ENCODE measurements around the gene ALCAM. TPM values are rescaled to one million over a fixed set of nuclear protein-coding genes. Genes with fewer than 3 reads are reported as not detected.

ALCAM gene
- total RNA-seq, 1 donor, result 19.9 TPM

GRCh38 chr3:105423397-105423796 lies 56.7 kb downstream of the ALCAM start:
- DNase-seq (ENCODE audit: low read depth in 2 of 3, low spot score in 2 of 3), result no peak

- no peak for DNase-seq (ENCODE audit: low read depth in 2 of 3, low spot score in 2 of 3)
These were observed 57.9 kb downstream of the ALCAM start for GRCh38 chr3:105424412-105425152.

GRCh38 chr3:105425153-105425502 lies 58.4 kb downstream of the ALCAM start:
- no peak for DNase-seq (ENCODE audit: low read depth in 2 of 3, low spot score in 2 of 3)

GRCh38 chr3:105427332-105427731 lies 60.6 kb downstream of the ALCAM start:
- no peak for DNase-seq (ENCODE audit: low read depth in 2 of 3, low spot score in 2 of 3)

- DNase-seq (ENCODE audit: low read depth in 2 of 3, low spot score in 2 of 3), result no peak
These were observed 62.5 kb downstream of the ALCAM start for GRCh38 chr3:105429034-105429762.

GRCh38 chr3:105430455-105430854 lies 63.7 kb downstream of the ALCAM start:
- peak in 2 of 3 donors; percentile 30 to 63 for DNase-seq (ENCODE audit: low read depth in 2 of 3, low spot score in 2 of 3)

GRCh38 chr3:105431200-105431599 lies 64.5 kb downstream of the ALCAM start:
- DNase-seq (ENCODE audit: low read depth in 2 of 3, low spot score in 2 of 3), result no peak

GRCh38 chr3:105435277-105435676 lies 68.6 kb downstream of the ALCAM start:
- DNase-seq (ENCODE audit: low read depth in 2 of 3, low spot score in 2 of 3), result no peak

GRCh38 chr3:105436687-105437086 lies 70.0 kb downstream of the ALCAM start:
- DNase-seq (ENCODE audit: low read depth in 2 of 3, low spot score in 2 of 3), result no peak

GRCh38 chr3:105440113-105440512 lies 73.4 kb downstream of the ALCAM start:
- no peak for DNase-seq (ENCODE audit: low read depth in 2 of 3, low spot score in 2 of 3)

- DNase-seq (ENCODE audit: low read depth in 2 of 3, low spot score in 2 of 3), result no peak
These were observed 78.0 kb downstream of the ALCAM start for GRCh38 chr3:105444725-105445124.

GRCh38 chr3:105448338-105448982 lies 81.8 kb downstream of the ALCAM start:
- DNase-seq (ENCODE audit: low read depth in 2 of 3, low spot score in 2 of 3), result no peak

GRCh38 chr3:105449414-105449813 lies 82.7 kb downstream of the ALCAM start:
- no peak for DNase-seq (ENCODE audit: low read depth in 2 of 3, low spot score in 2 of 3)

GRCh38 chr3:105456017-105456416 lies 89.3 kb downstream of the ALCAM start:
- no peak for DNase-seq (ENCODE audit: low read depth in 2 of 3, low spot score in 2 of 3)

- DNase-seq (ENCODE audit: low read depth in 2 of 3, low spot score in 2 of 3), result no peak
These were observed 92.0 kb downstream of the ALCAM start for GRCh38 chr3:105458518-105459215.

- no peak for DNase-seq (ENCODE audit: low read depth in 2 of 3, low spot score in 2 of 3)
These were observed 93.0 kb downstream of the ALCAM start for GRCh38 chr3:105459566-105460290.

GRCh38 chr3:105463620-105464019 lies 96.9 kb downstream of the ALCAM start:
- DNase-seq (ENCODE audit: low read depth in 2 of 3, low spot score in 2 of 3), result no peak

GRCh38 chr3:105465251-105465853 lies 98.6 kb downstream of the ALCAM start:
- DNase-seq (ENCODE audit: low read depth in 2 of 3, low spot score in 2 of 3), result no peak

- no peak for DNase-seq (ENCODE audit: low read depth in 2 of 3, low spot score in 2 of 3)
These were observed 99.4 kb downstream of the ALCAM start for GRCh38 chr3:105466072-105466471.
